HG03103 (cell line): ENCODE results near the gene VPS4B.
"Not testable (repeated sequence)": the region's sequence is repeated elsewhere in the genome, so short reads cannot be mapped to it uniquely, and the experiment has no call there.

ENCODE experiments used
- ATAC-seq: cut with Tn5 transposase; IDR thresholded peaks from one replicate; pipeline ENCODE4 v1.9.1; 2021; ENCODE audit warnings: low read depth; ENCODE audit not compliant: unreplicated experiment

VPS4B gene

DNA sequence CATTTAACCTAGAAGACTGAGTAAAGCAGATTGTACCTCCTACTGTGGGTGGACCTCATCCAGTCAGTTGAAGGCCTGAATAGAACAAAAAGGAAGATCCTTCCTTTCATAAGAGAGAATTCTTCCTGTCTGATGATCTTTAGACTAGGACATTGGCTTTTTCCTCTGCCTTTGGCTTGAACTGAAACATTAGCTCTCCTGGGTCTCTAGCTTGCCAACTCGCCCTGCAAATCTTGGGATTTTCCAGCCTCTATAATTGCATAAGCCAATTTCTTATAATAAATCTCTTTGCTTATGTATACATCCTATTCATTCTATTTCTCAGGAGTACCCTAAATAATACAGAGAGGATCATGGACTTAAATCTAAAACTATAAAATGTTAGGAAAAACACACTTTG is 49.1 kb downstream of the VPS4B start:
- no peak for ATAC-seq

DNA sequence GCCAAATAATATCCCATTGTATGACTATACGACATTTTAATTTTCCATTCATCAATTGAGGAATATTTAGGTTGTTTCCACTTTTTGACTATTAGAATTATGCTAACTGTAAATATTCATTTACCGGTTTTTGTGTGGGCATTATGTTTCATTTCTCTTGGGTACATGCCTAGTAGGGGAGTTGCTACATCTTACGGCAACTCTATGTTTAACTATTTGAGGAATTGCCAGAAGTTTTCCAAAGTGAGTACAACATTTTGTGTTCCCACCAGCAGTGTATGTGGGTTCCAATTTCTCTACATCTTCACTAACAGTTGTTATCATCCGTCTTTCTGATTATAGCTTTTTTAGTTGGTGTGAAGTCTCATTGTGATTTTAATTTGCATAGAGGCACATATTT is 53.7 kb downstream of the VPS4B start:
- no peak for ATAC-seq

DNA sequence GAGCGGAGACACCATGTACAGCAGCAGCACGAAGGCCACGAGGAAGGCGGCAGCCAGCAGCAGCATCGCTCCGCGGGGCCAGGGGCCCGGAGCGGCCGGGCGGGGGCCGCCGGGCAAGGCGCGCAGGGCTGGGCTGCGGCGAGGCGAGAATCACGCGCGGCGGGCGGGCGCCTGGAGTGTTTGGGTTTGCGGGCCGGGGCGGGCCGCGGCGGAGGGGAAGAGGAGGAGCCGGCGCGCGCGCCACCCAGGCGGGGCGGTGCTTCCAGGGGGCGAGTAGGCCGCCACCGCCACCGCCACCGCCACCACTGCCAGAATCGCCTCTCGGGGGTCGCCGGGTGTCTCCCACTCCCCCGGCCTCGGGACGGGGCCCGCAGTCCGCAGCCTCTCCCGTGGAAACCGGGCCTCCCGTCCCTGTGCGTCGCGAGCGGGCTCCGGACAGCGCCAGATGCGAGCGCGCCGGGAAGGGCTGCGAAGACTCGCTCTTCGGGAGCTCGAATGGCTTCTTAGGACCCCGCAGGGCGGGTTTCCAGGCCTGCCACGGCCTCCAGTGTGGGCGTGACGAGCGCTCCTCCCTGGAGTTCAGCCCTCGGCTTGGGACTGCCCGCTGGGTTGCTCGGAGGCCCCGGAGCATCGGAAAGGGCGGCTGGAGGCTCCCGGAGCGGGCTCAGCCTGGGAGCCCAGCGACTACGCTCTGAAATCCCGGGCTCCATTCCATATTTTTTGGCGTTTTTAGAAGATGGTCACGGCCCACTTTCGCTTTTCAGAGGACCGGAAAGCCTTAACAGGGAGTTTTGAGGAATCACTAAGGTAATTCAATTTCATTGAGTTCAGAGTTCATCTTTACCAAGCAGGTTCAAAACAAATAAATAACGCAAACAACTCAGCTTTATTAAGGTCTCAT is 55.0 kb downstream of the VPS4B start, which contains the start of gene KDSR:
TSS of gene KDSR (minus strand) at position 154 of the 901 bp plus-strand sequence. CDS start at position 66, 88 bp downstream.
- peak; percentile 77 for ATAC-seq

DNA sequence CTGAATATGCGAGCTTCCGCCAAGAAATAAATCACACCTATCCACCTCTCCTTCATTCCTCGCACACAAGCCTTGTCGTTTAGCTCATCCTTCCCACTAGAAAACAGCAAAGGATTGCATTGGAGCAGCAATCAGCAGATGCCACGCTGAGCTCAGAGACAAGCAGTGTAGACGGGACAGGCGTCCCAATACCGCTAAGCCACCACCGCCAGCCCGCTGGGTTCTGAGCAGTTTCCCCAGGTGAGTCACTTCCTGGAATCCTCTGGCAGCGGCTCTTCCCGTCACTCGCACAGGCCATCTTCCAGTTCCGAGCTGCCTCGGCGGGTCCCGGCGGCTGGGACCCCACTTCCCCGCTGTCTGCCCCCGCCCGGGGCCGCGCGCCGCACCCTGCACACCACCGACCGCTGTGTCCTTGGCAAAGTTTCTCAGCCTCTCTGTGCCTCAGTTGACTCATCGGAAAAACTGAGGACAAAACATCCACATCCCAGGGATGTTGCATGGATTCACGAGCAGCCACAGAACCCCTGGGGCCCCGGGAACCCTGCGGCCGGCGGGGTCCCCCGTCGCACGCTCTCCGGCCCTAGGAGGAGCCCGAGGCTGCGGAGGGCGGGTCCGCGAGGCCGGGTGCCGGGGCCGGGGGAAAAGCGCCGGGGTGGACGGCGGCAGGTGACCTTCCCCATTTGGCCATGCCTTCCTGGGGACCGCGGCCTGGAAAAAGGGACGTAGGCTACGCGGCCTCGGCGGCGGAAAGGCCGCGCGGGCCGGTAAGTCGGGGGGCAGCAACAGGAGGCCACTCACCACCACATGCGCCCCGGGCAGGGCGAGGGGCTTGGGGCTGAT is 55.8 kb downstream of the VPS4B start:
- ATAC-seq = peak; percentile 25

DNA sequence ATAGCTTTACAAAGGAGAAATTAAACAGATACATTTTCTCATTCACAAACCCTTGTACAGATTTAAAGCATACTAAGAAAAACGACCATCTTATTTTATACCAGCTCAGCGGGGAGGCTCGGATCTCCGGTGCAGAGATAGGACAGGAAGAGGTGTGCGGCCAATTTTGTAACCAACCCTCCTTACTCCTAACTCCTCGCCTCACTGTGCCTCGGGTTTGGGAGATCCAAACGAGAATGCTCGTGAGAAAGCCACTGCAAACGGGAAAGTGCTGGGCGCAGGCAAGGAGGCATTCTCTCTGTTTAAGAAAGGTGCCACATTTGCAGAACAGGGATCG is 56.4 kb downstream of the VPS4B start:
- no peak for ATAC-seq

DNA sequence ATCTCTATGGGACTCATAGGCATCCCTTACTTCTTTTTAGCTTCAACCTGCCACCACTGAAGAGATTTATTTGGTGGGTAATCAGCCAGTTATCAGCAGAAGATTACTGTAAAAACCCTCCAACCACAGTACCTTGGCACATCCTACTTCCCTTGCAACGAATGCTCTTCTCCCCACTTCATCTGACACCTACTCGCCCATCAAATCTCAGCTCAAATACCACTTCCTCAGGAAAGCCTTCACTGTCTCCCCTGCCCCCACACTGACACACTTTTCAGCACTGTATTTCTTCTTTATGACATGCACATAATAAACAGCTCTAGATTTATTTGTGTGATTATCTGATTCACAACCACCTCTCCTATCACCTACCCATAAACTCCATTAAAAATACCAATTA is 58.3 kb downstream of the VPS4B start:
- ATAC-seq = no peak

DNA sequence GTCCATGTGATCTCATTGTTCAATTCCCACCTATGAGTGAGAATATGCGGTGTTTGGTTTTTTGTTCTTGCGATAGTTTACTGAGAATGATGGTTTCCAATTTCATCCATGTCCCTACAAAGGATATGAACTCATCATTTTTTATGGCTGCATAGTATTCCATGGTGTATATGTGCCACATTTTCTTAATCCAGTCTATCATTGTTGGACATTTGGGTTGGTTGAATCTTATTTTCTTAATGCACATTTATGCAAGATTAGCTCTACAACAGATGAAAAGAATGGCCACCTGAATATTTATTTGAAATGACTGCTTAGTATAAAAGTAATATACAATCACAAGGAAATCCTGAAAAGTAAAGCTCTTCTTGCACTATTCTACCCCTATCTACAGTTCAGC is 58.9 kb downstream of the VPS4B start:
- not testable (repeated sequence) for ATAC-seq

DNA sequence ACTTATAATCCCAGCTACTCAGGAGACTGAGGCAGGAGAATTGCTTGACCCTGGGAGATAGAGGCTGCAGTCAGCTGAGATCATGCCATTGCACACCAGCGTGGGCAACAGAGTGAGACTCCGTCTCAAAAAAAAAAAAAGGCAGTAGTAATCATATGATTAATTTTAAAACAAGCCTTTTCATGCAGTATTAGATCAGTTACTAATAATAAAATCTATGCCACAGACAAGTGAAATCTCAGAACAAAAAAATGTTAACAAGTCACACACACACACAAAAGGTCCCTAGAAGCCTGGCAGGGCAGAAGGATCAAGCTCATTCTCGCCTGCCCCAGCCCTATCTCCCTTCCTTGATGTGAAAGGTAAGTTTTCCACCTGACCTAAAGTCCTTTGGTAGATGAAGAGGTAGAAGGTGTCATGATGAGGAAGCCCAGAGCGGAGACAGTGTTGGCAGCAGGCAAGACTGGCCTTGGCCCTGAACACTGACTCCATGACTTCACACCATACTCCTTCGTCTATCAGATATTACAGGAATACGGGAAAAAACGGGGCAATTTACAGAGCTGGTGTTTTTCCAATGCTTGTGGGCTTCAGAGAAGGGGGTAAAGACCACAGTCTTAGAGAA is 65.9 kb downstream of the VPS4B start:
- ATAC-seq = no peak

DNA sequence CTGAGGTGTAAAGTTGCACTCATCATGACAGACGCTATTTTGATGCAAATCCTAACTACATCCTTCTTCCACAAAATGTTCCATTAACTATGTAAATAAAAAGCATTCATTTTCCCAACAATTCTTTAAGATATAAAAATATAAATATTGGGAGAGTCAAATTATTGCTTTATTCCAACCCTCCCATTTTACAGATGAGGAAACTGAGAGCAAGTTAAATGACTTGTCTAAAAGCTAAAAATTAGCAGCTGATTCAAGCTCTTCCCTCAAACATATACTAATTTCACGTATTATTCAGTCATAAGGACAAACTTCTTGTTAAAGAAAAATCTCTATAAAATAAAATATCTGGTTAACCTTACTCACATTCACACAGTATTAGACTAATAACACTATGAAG is 72.0 kb downstream of the VPS4B start:
- no peak for ATAC-seq

DNA sequence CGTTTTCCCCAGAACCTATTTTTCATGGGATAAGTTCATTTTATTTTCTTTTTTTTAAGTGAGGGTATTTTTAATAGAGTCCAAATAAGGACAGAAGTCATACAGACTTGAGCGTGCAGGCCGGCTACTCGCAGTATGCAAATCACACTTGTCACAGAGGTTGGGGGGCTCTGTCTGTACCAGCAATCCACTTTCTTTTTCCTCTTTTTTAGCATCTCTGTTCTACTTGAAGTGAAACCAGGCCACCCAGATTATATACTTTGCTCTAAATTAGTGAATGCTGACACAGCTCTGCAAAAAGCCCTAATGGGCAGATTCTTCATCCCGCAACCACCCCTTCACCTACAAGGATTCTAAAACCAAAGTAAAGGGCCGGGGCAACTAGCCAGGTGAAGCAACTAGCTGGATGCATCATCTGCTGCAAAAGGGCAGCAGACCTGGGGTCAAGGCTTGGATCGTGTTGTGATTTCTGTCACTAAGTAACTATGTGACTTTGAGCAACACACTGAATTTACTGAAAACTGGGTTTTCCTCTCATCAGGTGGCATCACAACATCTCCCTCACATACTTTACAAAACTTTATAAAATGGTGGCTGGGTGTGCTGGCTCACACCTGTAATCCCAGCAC is 73.7 kb downstream of the VPS4B start:
- no peak for ATAC-seq

DNA sequence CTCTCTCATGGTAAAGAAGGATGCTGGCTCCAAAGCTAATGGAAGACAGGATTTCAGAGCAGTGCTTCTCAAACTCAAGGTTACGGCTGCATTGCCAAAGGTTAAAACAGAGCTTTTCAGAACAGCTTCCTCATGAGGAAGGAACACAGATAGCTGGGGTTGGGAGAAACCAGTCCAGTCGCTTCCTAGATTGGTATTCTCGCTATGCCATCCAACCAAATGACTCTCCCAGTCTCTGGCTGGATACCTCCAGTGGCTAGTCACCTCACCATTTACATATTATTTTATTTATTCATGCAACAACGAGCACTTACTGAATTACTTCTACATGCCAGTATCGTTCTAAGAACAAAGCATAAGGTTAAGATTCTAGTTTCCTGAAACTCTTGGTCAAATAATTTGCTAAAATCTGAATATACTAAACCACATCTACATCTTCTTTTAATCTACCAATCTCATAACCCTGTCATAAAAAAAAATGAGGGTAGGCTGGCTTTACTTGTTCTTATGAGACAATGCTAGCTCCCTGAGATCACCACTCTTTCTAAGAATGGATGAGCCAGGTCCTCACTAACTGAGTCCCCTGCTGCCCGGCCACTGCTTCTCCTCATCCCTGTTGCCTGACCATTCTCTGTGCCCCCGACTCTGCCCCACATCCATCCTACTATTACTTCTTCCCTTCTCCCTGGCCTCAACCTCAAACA is 75.6 kb downstream of the VPS4B start:
- no peak for ATAC-seq

DNA sequence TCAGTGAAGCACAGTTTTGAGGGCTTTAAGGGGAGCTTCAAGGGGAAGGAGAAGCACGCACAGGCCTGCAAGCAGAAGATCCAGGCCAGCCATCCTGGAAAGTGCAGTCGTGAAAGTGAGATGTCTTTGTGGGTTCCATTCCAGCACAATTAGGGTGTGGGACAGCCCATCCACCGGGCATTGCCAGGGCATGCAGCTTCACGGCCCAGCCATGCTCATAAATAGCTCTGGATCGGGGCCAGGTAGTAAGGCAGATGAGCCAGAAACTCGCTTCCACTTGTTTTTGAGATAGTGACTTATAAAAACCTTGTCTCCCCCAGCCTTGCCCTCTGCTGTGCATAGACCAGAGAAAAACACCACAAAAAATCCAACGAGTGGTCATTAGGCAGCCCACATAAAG is 76.2 kb downstream of the VPS4B start:
- ATAC-seq = no peak

DNA sequence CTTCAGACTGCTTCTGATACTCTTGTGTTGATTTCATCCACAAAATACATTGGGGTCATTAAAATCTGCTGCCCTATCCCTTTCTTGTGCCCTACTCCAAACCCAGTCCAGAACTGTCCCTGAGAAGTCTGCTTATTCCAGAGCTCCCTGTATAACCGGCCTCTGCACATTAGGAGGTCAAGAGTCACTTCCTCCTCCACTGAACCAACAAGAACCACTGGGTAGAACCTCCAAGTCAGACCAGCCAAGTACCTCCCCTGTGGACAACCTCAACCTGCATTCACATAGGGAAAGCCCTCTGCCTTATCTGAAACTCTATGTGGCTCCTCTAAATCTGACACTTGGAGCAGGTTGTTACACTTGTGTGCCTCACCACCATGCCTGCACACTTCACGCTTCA is 77.4 kb downstream of the VPS4B start:
- no peak for ATAC-seq

DNA sequence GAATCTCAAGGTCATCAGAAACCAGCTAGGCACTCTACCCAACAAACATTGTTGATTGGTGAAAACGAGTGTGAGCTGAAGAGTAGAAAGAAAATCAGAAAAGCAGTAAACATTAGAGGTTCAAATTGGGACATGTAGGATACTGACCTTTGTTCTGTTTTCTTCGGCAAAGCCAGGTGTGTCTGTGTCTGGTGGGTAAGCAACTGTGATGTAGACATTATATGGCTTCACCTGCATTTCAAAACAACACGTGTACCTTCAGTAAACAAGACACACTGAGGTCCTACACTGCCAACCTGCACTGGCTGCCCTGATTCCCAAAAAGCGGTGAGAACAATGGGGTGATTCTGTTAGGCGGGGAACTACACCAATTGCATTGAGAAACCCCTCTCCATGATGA is 78.0 kb downstream of the VPS4B start:
- ATAC-seq = no peak

DNA sequence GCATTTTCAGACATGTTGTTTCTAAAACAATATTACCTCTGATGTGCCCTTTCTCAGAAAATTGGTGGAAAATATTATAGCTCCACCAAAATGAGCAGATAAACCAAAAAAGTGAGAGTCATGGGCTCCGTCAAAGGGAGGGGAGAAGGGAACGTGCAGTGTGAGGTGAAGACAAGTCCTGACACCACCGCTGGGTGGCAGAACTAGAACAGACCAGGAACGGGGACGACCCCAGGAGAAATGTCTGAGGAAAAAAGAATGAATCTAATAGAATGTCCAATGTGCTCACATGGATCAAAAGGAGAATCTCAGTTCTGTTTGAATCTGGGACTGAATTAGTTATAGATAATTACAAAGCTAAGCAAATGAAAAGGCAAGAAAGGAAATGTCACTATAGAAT is 80.1 kb downstream of the VPS4B start:
- no peak for ATAC-seq

DNA sequence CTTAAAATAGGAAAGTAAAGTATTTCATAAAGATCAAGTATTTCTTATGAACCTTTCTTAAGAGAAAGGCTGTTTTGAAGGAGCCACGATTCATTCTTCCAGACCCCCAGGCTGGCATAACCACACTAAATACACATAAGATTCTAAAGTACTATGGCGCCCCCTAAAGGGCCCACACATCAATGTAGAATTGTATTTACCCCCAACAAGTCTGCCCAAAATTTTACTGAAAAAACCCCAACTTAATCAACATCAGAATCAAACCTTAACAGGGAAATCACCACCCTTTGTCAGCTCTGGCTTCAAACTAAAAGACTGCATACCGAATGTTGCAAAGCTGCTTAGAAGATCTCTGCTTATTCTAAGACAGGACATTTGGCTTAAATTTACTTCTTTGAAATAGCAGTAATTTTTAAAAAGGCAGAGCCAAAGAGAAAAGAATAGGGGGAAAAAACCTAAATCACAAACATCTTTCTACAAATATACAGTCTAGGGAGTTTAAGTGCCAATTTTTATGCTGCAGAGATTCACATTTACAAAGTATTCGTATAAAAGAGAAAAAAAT is 82.3 kb downstream of the VPS4B start:
- no peak for ATAC-seq
